CD4-positive, alpha-beta T cell treated with Interleukin-15 for 1 hour (primary cell): Measurements from ENCODE around the gene TTYH2.

Experiments used
- DNase-seq: peaks from one replicate; pipeline ENCODE4 v3.0.0-alpha.2; 2020

TTYH2 gene

GRCh38 chr17:74297941-74298340 lies 84.6 kb downstream of the TTYH2 start:
- no peak for DNase-seq

GRCh38 chr17:74298778-74299177 lies 85.4 kb downstream of the TTYH2 start:
- no peak for DNase-seq

- no peak for DNase-seq
Measured at GRCh38 chr17:74299226-74300009, 86.0 kb downstream of the TTYH2 start.

GRCh38 chr17:74303305-74303704 lies 89.9 kb downstream of the TTYH2 start:
- DNase-seq, result no peak

GRCh38 chr17:74304184-74304583 lies 90.8 kb downstream of the TTYH2 start:
- no peak for DNase-seq

GRCh38 chr17:74305865-74306654 lies 92.7 kb downstream of the TTYH2 start:
- no peak for DNase-seq

GRCh38 chr17:74307984-74308773 lies 94.8 kb downstream of the TTYH2 start:
- no peak for DNase-seq

GRCh38 chr17:74309902-74310301 lies 96.5 kb downstream of the TTYH2 start:
- no peak for DNase-seq
